B cell (primary cell): ENCODE data around the gene DPYSL4. TPM values are rescaled to one million over a fixed set of nuclear protein-coding genes. Genes with fewer than 3 reads are reported as not detected.

ENCODE experiments used
- ATAC-seq: fragments of 200-7000 bp; cut with Tn5 transposase; one replicate; pipeline ENCODE4 v1.10.0; 2021; ENCODE audit warnings: low read depth, mild to moderate bottlenecking, moderate number of reproducible peaks, moderate library complexity
- CTCF ChIA-PET: fragments of 350-600 bp; sonication (Branson Sonifier 250); formaldehyde crosslinking; loops from one replicate; lab custom pipeline; 2021; ENCODE audit warnings: antibody characterized with exemption, inconsistent platforms; lab: Charles Lee
- POLR2A ChIA-PET: fragments of 350-600 bp; sonication (Branson Sonifier 250); formaldehyde crosslinking; loops from one replicate; lab custom pipeline; 2021; ENCODE audit warnings: antibody characterized with exemption; lab: Charles Lee
- DNase-seq: peaks from one replicate; pipeline ENCODE4 v3.0.0; 2013
- H2AFZ ChIP-seq: 2 replicates; pipeline ENCODE4 v1.6.1; 2012; ENCODE audit warnings: mild to moderate bottlenecking, low read depth, low read length; ENCODE audit not compliant: insufficient read depth, poor library complexity, severe bottlenecking
- H3K27ac ChIP-seq, 2 donors: 1 replicate in 1 of 2; 2 replicates in 1 of 2; pipeline ENCODE4 v1.5.1; 2012 to 2013; ENCODE audit warnings: low read length in 2 of 2, mild to moderate bottlenecking in 2 of 2, moderate library complexity in 1 of 2
- H3K27me3 ChIP-seq, 4 experiments: fragments of 200-600 bp in 1 of 4; sonication (generic) in 1 of 4; replicated peaks in 1 of 4; 1 replicate in 2 of 4; 2 replicates in 2 of 4; pipeline versions ENCODE4 v1.6.1 to v1.7.0; 2013 to 2016; ENCODE audit warnings: low read length in 3 of 4, mild to moderate bottlenecking in 2 of 4, mixed read lengths in 1 of 4, moderate library complexity in 1 of 4; ENCODE audit not compliant: insufficient read depth in 4 of 4, control insufficient read depth in 3 of 4; ENCODE audit errors: control extremely low read depth in 1 of 4
- H3K36me3 ChIP-seq, 2 experiments: replicated peaks in 1 of 2; 1 replicate in 1 of 2; 2 replicates in 1 of 2; pipeline versions ENCODE4 v1.6.1 to v1.7.1; 2013; ENCODE audit warnings: low read length in 1 of 2; ENCODE audit not compliant: insufficient read depth in 2 of 2, control insufficient read depth in 1 of 2; ENCODE audit errors: control extremely low read depth in 1 of 2, extremely low read depth in 1 of 2
- H3K4me1 ChIP-seq, 2 donors: fragments of 200-600 bp in 1 of 2; sonication (generic) in 1 of 2; 1 replicate in 1 of 2; 2 replicates in 1 of 2; pipeline versions ENCODE4 v1.5.1 to v1.6.1; 2013 to 2017; ENCODE audit warnings: low read length in 2 of 2; ENCODE audit not compliant: control insufficient read depth in 2 of 2, insufficient read depth in 2 of 2
- H3K4me2 ChIP-seq: replicated peaks from 2 replicates; pipeline ENCODE3; 2012; ENCODE audit warnings: mild to moderate bottlenecking, low read depth, low read length; ENCODE audit not compliant: poor library complexity, severe bottlenecking
- H3K4me3 ChIP-seq, 5 experiments: fragments of 200-600 bp in 1 of 5; sonication (generic) in 1 of 5; 1 replicate in 3 of 5; 2 replicates in 2 of 5; pipeline versions ENCODE4 v1.5.1 to v1.7.0; 2011 to 2016; ENCODE audit warnings: low read length in 4 of 5, mild to moderate bottlenecking in 4 of 5, low read depth in 2 of 5, control low read depth in 1 of 5, moderate library complexity in 1 of 5; ENCODE audit not compliant: insufficient read depth in 1 of 5; ENCODE audit errors: control extremely low read depth in 1 of 5, extremely low read depth in 1 of 5
- H3K79me2 ChIP-seq: fragments of 200-600 bp; sonication (generic); one replicate; pipeline ENCODE4 v1.6.0; 2016; ENCODE audit warnings: low read length; ENCODE audit not compliant: control insufficient read depth, insufficient read depth
- H3K9ac ChIP-seq: fragments of 200-600 bp; sonication (generic); 2 replicates; pipeline ENCODE4 v1.6.1; 2017; ENCODE audit warnings: mild to moderate bottlenecking, low read length, moderate library complexity
- H3K9me3 ChIP-seq, 3 donors: one replicate each; pipeline versions ENCODE4 v1.6.1 to v1.7.1; 2013; ENCODE audit warnings: low read length in 2 of 3; ENCODE audit not compliant: control insufficient read depth in 2 of 3, insufficient read depth in 1 of 3; ENCODE audit errors: control extremely low read depth in 1 of 3
- H4K20me1 ChIP-seq: 2 replicates; pipeline ENCODE4 v1.6.0; 2012; ENCODE audit warnings: mild to moderate bottlenecking, low read length; ENCODE audit not compliant: insufficient read depth, control insufficient read depth, poor library complexity, severe bottlenecking
- H3K27ac Mint-ChIP-seq: one replicate; pipeline ENCODE4 v1.8.0; 2021; ENCODE audit warnings: mixed read lengths
- H3K27me3 Mint-ChIP-seq: one replicate; pipeline ENCODE4 v1.8.0; 2021; ENCODE audit warnings: mixed read lengths
- H3K4me1 Mint-ChIP-seq: one replicate; pipeline ENCODE4 v1.8.0; 2021; ENCODE audit warnings: mixed read lengths
- H3K4me3 Mint-ChIP-seq: one replicate; pipeline ENCODE4 v1.8.0; 2021; ENCODE audit warnings: mixed read lengths
- H3K9me3 Mint-ChIP-seq: one replicate; pipeline ENCODE4 v1.8.0; 2022; ENCODE audit warnings: mixed read lengths; ENCODE audit not compliant: insufficient read depth
- CTCF ChIP-seq: fragments of 200-600 bp; IDR thresholded peaks from one replicate; pipeline ENCODE4 v1.8.0; 2022; ENCODE audit warnings: antibody characterized with exemption, mild to moderate bottlenecking
- EZH2 ChIP-seq: IDR thresholded peaks from 2 replicates; pipeline ENCODE4 v1.6.1; 2012; ENCODE audit warnings: borderline replicate concordance, low read depth, mild to moderate bottlenecking, moderate library complexity, low read length; ENCODE audit not compliant: insufficient read depth, poor library complexity, severe bottlenecking
- WGBS: methylation state at CpG from one replicate; pipeline ENCODE4 v1.1.5; 2013; ENCODE audit warnings: missing lambda C conversion rate; ENCODE audit not compliant: insufficient coverage; 5-methylcytosine and 5-hydroxymethylcytosine counted together
- intact Hi-C: fragments of 100-400 bp; cut with micrococcal nuclease; formaldehyde crosslinking; loops from one replicate; pipeline ENCODE4 v1.10.0; 2022
- polyA plus RNA-seq: library from polyadenylated mRNA; depleted of rRNA; stranded (reverse); fragments of >200 nt; gene quantifications from 2 replicates; pipeline ENCODE4 v1.2.3, GENCODE V29; 2012
- total RNA-seq, 2 donors: library from RNA; stranded (reverse); fragments of 120-200 nt in 1 of 2; gene quantifications; 1 replicate in 1 of 2; 2 replicates in 1 of 2; pipeline versions ENCODE4 v1.2.3 to v1.2.4, GENCODE V29; 2013 to 2022

The DPYSL4 gene
- total and polyA plus RNA-seq, 2 donors (not counting 1 experiment from before 2014, with no cell fraction given), result 0.03 to 0.22 TPM

GRCh38 chr10:132194726-132195125 is 8.0 kb downstream of the DPYSL4 start:
- intact Hi-C loops, result no loop called here
- no peak overlapping the region for H3K4me2 ChIP-seq
- H4K20me1 ChIP-seq, result no peaks in the 10 kb centered on the region
- Mint-ChIP-seq H3K4me3 (no peak overlapping the region), H3K9me3 (peaks cover 2% of the 10 kb centered on the region), H3K27ac (no peak overlapping the region), H3K4me1 (no peaks in the 10 kb centered on the region), H3K27me3 (peaks cover 4% of the 10 kb centered on the region)
- TF ChIP-seq EZH2 (no peak), CTCF (no peak)
- no peak overlapping the region for H3K27ac ChIP-seq
- CTCF ChIA-PET, result no interaction called here
- H3K27me3 ChIP-seq, result peaks cover 0 to 7% (median 0%) of the 10 kb centered on the region in 4 experiments
- H3K4me1 ChIP-seq, result no peaks in the 10 kb centered on the region
- H2AFZ ChIP-seq, result no peak overlapping the region
- H3K36me3 ChIP-seq, result no peaks in the 10 kb centered on the region
- no peak overlapping the region for H3K4me3 ChIP-seq
- peaks cover 0 to 7% (median 0%) of the 10 kb centered on the region in 3 donors for H3K9me3 ChIP-seq
- POLR2A ChIA-PET, result no interaction called here
- 98% methylated on average over 9 of the region's 15 CpGs for WGBS
- H3K79me2 ChIP-seq, result no peaks in the 10 kb centered on the region
- no peak for ATAC-seq
- no peak overlapping the region for H3K9ac ChIP-seq
- DNase-seq, result no peak

- Histone ChIP-seq H3K4me1 (no peaks in the 10 kb centered on the region), H4K20me1 (no peaks in the 10 kb centered on the region), H3K4me3 (no peak overlapping the region), H3K27ac (no peak overlapping the region), H3K27me3 (no peaks in the 10 kb centered on the region), H3K9ac (no peak overlapping the region), H3K36me3 (no peaks in the 10 kb centered on the region), H3K4me2 (no peak overlapping the region), H3K9me3 (no peaks in the 10 kb centered on the region), H2AFZ (no peak overlapping the region), H3K79me2 (no peaks in the 10 kb centered on the region)
- intact Hi-C loops, result no loop called here
- ChIA-PET POLR2A (no interaction called here), CTCF (no interaction called here)
- TF ChIP-seq EZH2 (no peak), CTCF (no peak)
- WGBS, result 89% methylated on average over 13 of the region's 13 CpGs
- Mint-ChIP-seq H3K4me3 (no peak overlapping the region), H3K9me3 (peaks cover 2% of the 10 kb centered on the region), H3K4me1 (no peaks in the 10 kb centered on the region), H3K27ac (no peak overlapping the region), H3K27me3 (no peaks in the 10 kb centered on the region)
- no peak for ATAC-seq
- no peak for DNase-seq
These were observed 8.8 kb downstream of the DPYSL4 start for GRCh38 chr10:132195366-132196075.
